K562 (cell line): ENCODE measurements around the gene WDR18. TPM values are rescaled to one million over a fixed set of nuclear protein-coding genes. Genes with fewer than 3 reads are reported as not detected.

Experiments
- ATF7 ChIP-seq: fragments of 450-650 bp; IDR thresholded peaks from 2 replicates; pipeline ENCODE4 v1.7.1; 2014; ENCODE audit warnings: mild to moderate bottlenecking, moderate library complexity
- CAMTA2 ChIP-seq: fragments of 250-450 bp; sonication (Bioruptor Pico); conservative IDR thresholded peaks from 2 replicates; pipeline ENCODE4 v1.5.1; 2022
- CREBBP ChIP-seq: IDR thresholded peaks from one replicate; pipeline ENCODE4 v1.6.1; 2012; ENCODE audit warnings: low read depth, mild to moderate bottlenecking, control low read depth, inconsistent platforms, low read length
- EZH2 ChIP-seq: IDR thresholded peaks from 2 replicates; pipeline ENCODE4 v1.6.1; 2012; ENCODE audit warnings: low read depth, mild to moderate bottlenecking, inconsistent platforms, low read length, borderline replicate concordance
- HEY1 ChIP-seq: fragments of 250-450 bp; sonication (Bioruptor Pico); IDR thresholded peaks from 2 replicates; pipeline ENCODE4 v1.5.0; 2020; ENCODE audit warnings: mild to moderate bottlenecking, moderate library complexity, borderline replicate concordance
- HLTF ChIP-seq: fragments of 450-650 bp; IDR thresholded peaks from 2 replicates; pipeline ENCODE4 v1.6.1; 2016
- HNRNPL ChIP-seq: fragments of 200-400 bp; formaldehyde crosslinking; IDR thresholded peaks from 2 replicates; pipeline ENCODE4 v1.6.1; 2017; ENCODE audit warnings: low read depth, mild to moderate bottlenecking, low read length
- MAFF ChIP-seq: IDR thresholded peaks from 2 replicates; pipeline ENCODE4 v1.6.1; 2012; ENCODE audit warnings: low read length, improper control_type of control experiment
- RHOXF2B ChIP-seq: fragments of 250-450 bp; sonication (Bioruptor Pico); conservative IDR thresholded peaks from 2 replicates; pipeline ENCODE4 v1.5.1; 2021
- SREBF1 ChIP-seq: fragments of 150-350 bp; IDR thresholded peaks from 2 replicates; pipeline ENCODE4 v1.6.1; 2014; ENCODE audit warnings: antibody characterized with exemption, low read depth, low read length, borderline replicate concordance
- TEAD1 ChIP-seq, 2 experiments: fragments of 450-650 bp in 1 of 2; sonication (generic) in 1 of 2; formaldehyde crosslinking; IDR thresholded peaks; 2 replicates each; pipeline versions ENCODE4 v1.4.0 to v1.8.0; 2020 to 2022; ENCODE audit warnings: mild to moderate bottlenecking in 2 of 2, missing genetic modification reagents in 1 of 2
- TGIF2 ChIP-seq: sonication (generic); formaldehyde crosslinking; IDR thresholded peaks from 2 replicates; pipeline ENCODE4 v1.8.1; 2022; ENCODE audit warnings: mild to moderate bottlenecking, missing genetic modification reagents, moderate library complexity
- ZNF146 ChIP-seq: IDR thresholded peaks from one replicate; pipeline ENCODE4 v1.6.1; 2018; ENCODE audit warnings: missing compliant biosample characterization; ENCODE audit not compliant: unreplicated experiment
- ZNF24 ChIP-seq: fragments of 450-650 bp; IDR thresholded peaks from 2 replicates; pipeline ENCODE4 v1.6.1; 2016
- ZNF561 ChIP-seq: fragments of 450-650 bp; formaldehyde crosslinking; conservative IDR thresholded peaks from 2 replicates; pipeline ENCODE4 v1.4.0; 2020; ENCODE audit warnings: mild to moderate bottlenecking, moderate library complexity
- polyA plus RNA-seq, 8 experiments: library from polyadenylated mRNA; depleted of rRNA in 4 of 8; stranded (reverse) in 5 of 8; unstranded in 3 of 8; fragments of >200 nt; fragmentation: Nextera tagmentation in 2 of 8; fragmentation: Illumina TruSeq in 1 of 8; extraction: Ambion mirVana in 2 of 8; extraction: Trizol in 1 of 8; gene quantifications; 2 replicates each; pipeline versions ENCODE4 v1.2.1 to v1.2.3, GENCODE V29; 2011 to 2014; ENCODE audit warnings: inconsistent platforms in 1 of 8, missing spikeins in 1 of 8
- total RNA-seq, 7 experiments: library from RNA; depleted of rRNA in 6 of 7; stranded (reverse); fragments of >200 nt in 6 of 7; fragmentation: Illumina TruSeq in 2 of 7; extraction: Trizol in 2 of 7; gene quantifications; 2 replicates each; pipeline versions ENCODE4 v1.2.1 to v1.2.3, GENCODE V29; 2011 to 2021; ENCODE audit warnings: low replicate concordance in 1 of 7
- TF ChIP-seq, protein P1 (sequence below): fragments of 450-650 bp; formaldehyde crosslinking; IDR thresholded peaks from 2 replicates; pipeline ENCODE4 v1.4.0; 2022; ENCODE audit warnings: mild to moderate bottlenecking, moderate library complexity
- TF ChIP-seq, protein P2 (sequence below): fragments of 250-450 bp; sonication (Bioruptor Pico); IDR thresholded peaks from 2 replicates; pipeline ENCODE4 v1.8.0; 2022; ENCODE audit warnings: moderate library complexity, mild to moderate bottlenecking, inconsistent platforms
- TF ChIP-seq, protein P3 (sequence below): fragments of 150-350 bp; conservative IDR thresholded peaks from 2 replicates; pipeline ENCODE4 v1.6.1; 2014; ENCODE audit warnings: low read length
- TF ChIP-seq, protein P4 (sequence below): fragments of 450-650 bp; IDR thresholded peaks from 2 replicates; pipeline ENCODE4 v1.6.1; 2014; ENCODE audit warnings: low read depth, mild to moderate bottlenecking, moderate library complexity, borderline replicate concordance

The WDR18 gene
- total and polyA plus RNA-seq, 9 of the 15 experiments (the other 6 are each of a cell fraction or from before 2014, with no cell fraction given), result 0.65 to 181 (median 30.1) TPM

DNA sequence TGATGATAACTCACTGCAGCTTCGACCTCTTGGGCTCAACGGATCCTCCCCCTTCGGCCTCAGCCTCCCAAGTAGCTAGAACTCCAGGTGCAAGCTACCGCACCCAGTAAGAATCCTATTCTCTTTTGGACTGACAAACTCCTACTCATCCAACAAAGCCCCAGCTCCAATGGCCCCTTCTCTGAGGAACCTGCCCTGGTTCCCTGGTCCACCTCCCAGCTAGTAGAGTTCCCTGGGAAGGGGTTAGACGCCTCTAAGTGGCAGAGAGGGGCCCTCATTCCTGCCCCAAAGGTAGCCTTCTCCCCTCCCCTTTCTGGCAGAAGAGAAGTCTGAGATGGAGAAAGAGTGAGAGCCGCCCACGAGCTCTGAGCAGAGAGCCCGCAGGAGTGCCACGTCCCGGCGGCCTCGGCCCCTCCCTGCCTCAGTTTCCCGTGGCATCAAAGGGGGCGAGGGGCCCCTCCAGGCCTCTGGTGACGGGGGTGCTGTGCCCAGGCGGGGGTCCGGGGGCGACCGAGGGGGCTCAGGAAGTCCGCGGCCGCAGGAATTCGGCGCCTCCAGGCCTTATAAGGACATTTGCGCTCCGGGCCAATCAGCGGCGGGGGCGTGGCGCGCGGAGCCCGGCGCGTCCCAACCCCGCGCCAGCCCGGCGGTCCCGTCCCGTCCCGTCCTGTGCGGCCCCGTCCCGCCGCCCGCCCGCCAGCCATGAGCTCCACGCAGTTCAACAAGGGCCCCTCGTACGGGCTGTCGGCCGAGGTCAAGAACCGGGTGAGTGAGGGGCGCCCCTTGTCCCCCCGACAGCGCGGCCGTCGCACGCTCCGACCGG, 42.0 kb downstream of the WDR18 start, which contains the start of gene CNN2 (continued):
- TF ChIP-seq ATF7 (no peak), ZNF24 (no peak), EZH2 (no peak), HNRNPL (no peak), HEY1 (CRISPR knock-in tag) (no peak), TGIF2 (CRISPR knock-in tag) (no peak), ZNF561 (no peak), ZNF146 (peak; percentile 2), SREBF1 (no peak), TEAD1 (CRISPR knock-in tag; IDR thresholded peaks at IDR 0.05) (peak in 1 of 2 experiments; percentile 94; a peak in 2 of 4 replicates), CREBBP (no peak), RHOXF2B (CRISPR knock-in tag) (no peak), CAMTA2 (no peak), HLTF (no peak), MAFF (no peak)
- TF ChIP-seq, protein P1, sequence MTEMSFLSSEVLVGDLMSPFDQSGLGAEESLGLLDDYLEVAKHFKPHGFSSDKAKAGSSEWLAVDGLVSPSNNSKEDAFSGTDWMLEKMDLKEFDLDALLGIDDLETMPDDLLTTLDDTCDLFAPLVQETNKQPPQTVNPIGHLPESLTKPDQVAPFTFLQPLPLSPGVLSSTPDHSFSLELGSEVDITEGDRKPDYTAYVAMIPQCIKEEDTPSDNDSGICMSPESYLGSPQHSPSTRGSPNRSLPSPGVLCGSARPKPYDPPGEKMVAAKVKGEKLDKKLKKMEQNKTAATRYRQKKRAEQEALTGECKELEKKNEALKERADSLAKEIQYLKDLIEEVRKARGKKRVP, result no peak
- TF ChIP-seq, protein P2, sequence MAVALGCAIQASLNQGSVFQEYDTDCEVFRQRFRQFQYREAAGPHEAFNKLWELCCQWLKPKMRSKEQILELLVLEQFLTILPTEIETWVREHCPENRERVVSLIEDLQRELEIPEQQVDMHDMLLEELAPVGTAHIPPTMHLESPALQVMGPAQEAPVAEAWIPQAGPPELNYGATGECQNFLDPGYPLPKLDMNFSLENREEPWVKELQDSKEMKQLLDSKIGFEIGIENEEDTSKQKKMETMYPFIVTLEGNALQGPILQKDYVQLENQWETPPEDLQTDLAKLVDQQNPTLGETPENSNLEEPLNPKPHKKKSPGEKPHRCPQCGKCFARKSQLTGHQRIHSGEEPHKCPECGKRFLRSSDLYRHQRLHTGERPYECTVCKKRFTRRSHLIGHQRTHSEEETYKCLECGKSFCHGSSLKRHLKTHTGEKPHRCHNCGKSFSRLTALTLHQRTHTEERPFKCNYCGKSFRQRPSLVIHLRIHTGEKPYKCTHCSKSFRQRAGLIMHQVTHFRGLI (CRISPR knock-in tag), result no peak
- TF ChIP-seq, protein P3, sequence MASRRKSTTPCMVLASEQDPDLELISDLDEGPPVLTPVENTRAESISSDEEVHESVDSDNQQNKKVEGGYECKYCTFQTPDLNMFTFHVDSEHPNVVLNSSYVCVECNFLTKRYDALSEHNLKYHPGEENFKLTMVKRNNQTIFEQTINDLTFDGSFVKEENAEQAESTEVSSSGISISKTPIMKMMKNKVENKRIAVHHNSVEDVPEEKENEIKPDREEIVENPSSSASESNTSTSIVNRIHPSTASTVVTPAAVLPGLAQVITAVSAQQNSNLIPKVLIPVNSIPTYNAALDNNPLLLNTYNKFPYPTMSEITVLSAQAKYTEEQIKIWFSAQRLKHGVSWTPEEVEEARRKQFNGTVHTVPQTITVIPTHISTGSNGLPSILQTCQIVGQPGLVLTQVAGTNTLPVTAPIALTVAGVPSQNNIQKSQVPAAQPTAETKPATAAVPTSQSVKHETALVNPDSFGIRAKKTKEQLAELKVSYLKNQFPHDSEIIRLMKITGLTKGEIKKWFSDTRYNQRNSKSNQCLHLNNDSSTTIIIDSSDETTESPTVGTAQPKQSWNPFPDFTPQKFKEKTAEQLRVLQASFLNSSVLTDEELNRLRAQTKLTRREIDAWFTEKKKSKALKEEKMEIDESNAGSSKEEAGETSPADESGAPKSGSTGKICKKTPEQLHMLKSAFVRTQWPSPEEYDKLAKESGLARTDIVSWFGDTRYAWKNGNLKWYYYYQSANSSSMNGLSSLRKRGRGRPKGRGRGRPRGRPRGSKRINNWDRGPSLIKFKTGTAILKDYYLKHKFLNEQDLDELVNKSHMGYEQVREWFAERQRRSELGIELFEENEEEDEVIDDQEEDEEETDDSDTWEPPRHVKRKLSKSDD, result no peak
- TF ChIP-seq, protein P4, sequence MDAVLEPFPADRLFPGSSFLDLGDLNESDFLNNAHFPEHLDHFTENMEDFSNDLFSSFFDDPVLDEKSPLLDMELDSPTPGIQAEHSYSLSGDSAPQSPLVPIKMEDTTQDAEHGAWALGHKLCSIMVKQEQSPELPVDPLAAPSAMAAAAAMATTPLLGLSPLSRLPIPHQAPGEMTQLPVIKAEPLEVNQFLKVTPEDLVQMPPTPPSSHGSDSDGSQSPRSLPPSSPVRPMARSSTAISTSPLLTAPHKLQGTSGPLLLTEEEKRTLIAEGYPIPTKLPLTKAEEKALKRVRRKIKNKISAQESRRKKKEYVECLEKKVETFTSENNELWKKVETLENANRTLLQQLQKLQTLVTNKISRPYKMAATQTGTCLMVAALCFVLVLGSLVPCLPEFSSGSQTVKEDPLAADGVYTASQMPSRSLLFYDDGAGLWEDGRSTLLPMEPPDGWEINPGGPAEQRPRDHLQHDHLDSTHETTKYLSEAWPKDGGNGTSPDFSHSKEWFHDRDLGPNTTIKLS, result peak; percentile 86
